MM.1S (cell line): ENCODE measurements around the gene SEPHS2.

ENCODE experiments used
- CTCF ChIP-seq: fragments of 300-600 bp; sonication (generic); IDR thresholded peaks from 2 replicates; pipeline ENCODE4 v1.5.1; 2016; ENCODE audit warnings: antibody characterized with exemption, low read length, mixed read lengths
- EZH2 ChIP-seq: fragments of 300-600 bp; sonication (generic); optimal IDR thresholded peaks from 2 replicates; pipeline ENCODE3; 2017; ENCODE audit warnings: low read depth, mild to moderate bottlenecking, antibody characterized with exemption, low read length, mixed read lengths

- TF ChIP-seq CTCF (no peak), EZH2 (no peak)
These were observed 24.9 kb upstream of the SEPHS2 start for GRCh38 chr16:30470632-30470995.
